HEK293 (cell line): ENCODE results near the gene CSF2RB.

Experiments
- CTCF ChIA-PET: fragments of 350-600 bp; formaldehyde crosslinking; extraction: SDS; loops from one replicate; lab custom pipeline; 2021; ENCODE audit warnings: antibody characterized with exemption; lab: Yijun Ruan, JAX
- POLR2A ChIA-PET: fragments of 300-600 bp; formaldehyde crosslinking; extraction: SDS; loops from one replicate; lab custom pipeline; 2020; ENCODE audit warnings: antibody characterized with exemption, inconsistent platforms; lab: Yijun Ruan, JAX
- H3K27ac ChIP-seq: fragments of 200-500 bp; sonication (Bioruptor generic); 2 replicates; pipeline ENCODE4 v1.5.1; 2014; ENCODE audit warnings: low read depth, low read length, control low read depth, inconsistent platforms; ENCODE audit errors: extremely low read depth
- H3K36me3 ChIP-seq, 2 experiments: fragments of 200-500 bp in 1 of 2; sonication (Bioruptor generic) in 1 of 2; 1 replicate in 1 of 2; 2 replicates in 1 of 2; pipeline ENCODE4 v1.5.1; 2014 to 2017; ENCODE audit warnings: inconsistent platforms in 2 of 2, low read length in 2 of 2; ENCODE audit not compliant: control insufficient read depth in 2 of 2, insufficient read depth in 1 of 2
- H3K4me1 ChIP-seq: fragments of 200-500 bp; sonication (Bioruptor generic); 2 replicates; pipeline ENCODE4 v1.5.1; 2014; ENCODE audit warnings: mild to moderate bottlenecking, low read length, inconsistent platforms; ENCODE audit not compliant: control insufficient read depth, insufficient read depth
- H3K4me3 ChIP-seq: 2 replicates; pipeline ENCODE4 v1.5.1; 2011; ENCODE audit warnings: low read depth, mild to moderate bottlenecking, control low read depth, low read length, moderate library complexity
- H3K9me3 ChIP-seq: fragments of 200-500 bp; sonication (Bioruptor generic); 2 replicates; pipeline ENCODE4 v1.5.1; 2014; ENCODE audit warnings: low read depth, low read length, inconsistent platforms; ENCODE audit not compliant: control insufficient read depth, insufficient read depth
- GLI2 ChIP-seq: fragments of 450-650 bp; formaldehyde crosslinking; IDR thresholded peaks from 2 replicates; pipeline ENCODE4; 2017; ENCODE audit warnings: missing biosample characterization, missing genetic modification characterization, low read depth, borderline replicate concordance
- HOXC10 ChIP-seq: sonication (generic); formaldehyde crosslinking; IDR thresholded peaks from 2 replicates; pipeline ENCODE4 v1.8.1; 2023; ENCODE audit warnings: mild to moderate bottlenecking, missing genetic modification reagents
- KLF7 ChIP-seq: fragments of 450-650 bp; formaldehyde crosslinking; IDR thresholded peaks from 2 replicates; pipeline ENCODE4 v1.5.1; 2016; ENCODE audit warnings: missing biosample characterization, missing genetic modification characterization, borderline replicate concordance
- ZNF202 ChIP-seq: fragments of 450-650 bp; formaldehyde crosslinking; IDR thresholded peaks from 2 replicates; pipeline ENCODE4 v1.5.1; 2016; ENCODE audit warnings: missing biosample characterization, missing genetic modification characterization, borderline replicate concordance
- ZNF23 ChIP-seq: fragments of 450-650 bp; formaldehyde crosslinking; IDR thresholded peaks from 2 replicates; pipeline ENCODE4 v1.5.1; 2016; ENCODE audit warnings: missing biosample characterization, missing genetic modification characterization, borderline replicate concordance
- ZNF311 ChIP-seq: fragments of 450-650 bp; formaldehyde crosslinking; IDR thresholded peaks from 2 replicates; pipeline ENCODE4 v1.5.1; 2017; ENCODE audit warnings: missing biosample characterization, missing genetic modification characterization, borderline replicate concordance
- ZNF354C ChIP-seq: fragments of 450-650 bp; formaldehyde crosslinking; IDR thresholded peaks from 2 replicates; pipeline ENCODE4 v1.5.1; 2016; ENCODE audit warnings: missing biosample characterization, missing genetic modification characterization, low read depth, borderline replicate concordance
- ZNF404 ChIP-seq: fragments of 450-650 bp; formaldehyde crosslinking; IDR thresholded peaks from 2 replicates; pipeline ENCODE4 v1.5.1; 2017; ENCODE audit warnings: missing biosample characterization, missing genetic modification characterization
- ZNF530 ChIP-seq: fragments of 450-650 bp; formaldehyde crosslinking; IDR thresholded peaks from 2 replicates; pipeline ENCODE4 v1.5.1; 2016; ENCODE audit warnings: low read depth, missing biosample characterization, missing genetic modification characterization
- ZNF549 ChIP-seq: fragments of 450-650 bp; IDR thresholded peaks from 2 replicates; pipeline ENCODE4 v1.5.1; 2018; ENCODE audit warnings: missing biosample characterization, missing genetic modification characterization, mild to moderate bottlenecking, inconsistent platforms, moderate library complexity
- ZNF558 ChIP-seq: fragments of 450-650 bp; formaldehyde crosslinking; IDR thresholded peaks from 2 replicates; pipeline ENCODE4 v1.5.1; 2016; ENCODE audit warnings: missing biosample characterization, missing genetic modification characterization
- ZNF670 ChIP-seq: fragments of 450-650 bp; formaldehyde crosslinking; IDR thresholded peaks from 2 replicates; pipeline ENCODE4 v1.5.1; 2016; ENCODE audit warnings: missing biosample characterization, missing genetic modification characterization, low read depth
- ZNF792 ChIP-seq: fragments of 450-650 bp; formaldehyde crosslinking; IDR thresholded peaks from 2 replicates; pipeline ENCODE4 v1.5.1; 2016; ENCODE audit warnings: missing biosample characterization, missing genetic modification characterization
- TF ChIP-seq, protein P1 (sequence below): fragments of 450-650 bp; formaldehyde crosslinking; IDR thresholded peaks from 2 replicates; pipeline ENCODE4 v1.5.1; 2017; ENCODE audit warnings: missing biosample characterization, missing genetic modification characterization
- TF ChIP-seq, protein P2 (sequence below): fragments of 450-650 bp; formaldehyde crosslinking; IDR thresholded peaks from 2 replicates; pipeline ENCODE4 v1.5.1; 2016; ENCODE audit warnings: missing biosample characterization, missing genetic modification characterization
- TF ChIP-seq, protein P3 (sequence below): fragments of 450-650 bp; formaldehyde crosslinking; IDR thresholded peaks from 2 replicates; pipeline ENCODE4 v1.5.1; 2017; ENCODE audit warnings: missing biosample characterization, missing genetic modification characterization
- TF ChIP-seq, protein P4 (sequence below): fragments of 450-650 bp; formaldehyde crosslinking; IDR thresholded peaks from 2 replicates; pipeline ENCODE4 v1.5.1; 2016; ENCODE audit warnings: missing biosample characterization, missing genetic modification characterization, borderline replicate concordance
- TF ChIP-seq, protein P5 (sequence below): fragments of 450-650 bp; formaldehyde crosslinking; conservative IDR thresholded peaks from 2 replicates; pipeline ENCODE4 v1.5.1; 2016; ENCODE audit warnings: low read depth, missing biosample characterization, missing genetic modification characterization
- TF ChIP-seq, protein P6 (sequence below): fragments of 450-650 bp; formaldehyde crosslinking; IDR thresholded peaks from 2 replicates; pipeline ENCODE4 v1.5.1; 2016; ENCODE audit warnings: missing biosample characterization, missing genetic modification characterization, borderline replicate concordance

Gene CSF2RB

DNA sequence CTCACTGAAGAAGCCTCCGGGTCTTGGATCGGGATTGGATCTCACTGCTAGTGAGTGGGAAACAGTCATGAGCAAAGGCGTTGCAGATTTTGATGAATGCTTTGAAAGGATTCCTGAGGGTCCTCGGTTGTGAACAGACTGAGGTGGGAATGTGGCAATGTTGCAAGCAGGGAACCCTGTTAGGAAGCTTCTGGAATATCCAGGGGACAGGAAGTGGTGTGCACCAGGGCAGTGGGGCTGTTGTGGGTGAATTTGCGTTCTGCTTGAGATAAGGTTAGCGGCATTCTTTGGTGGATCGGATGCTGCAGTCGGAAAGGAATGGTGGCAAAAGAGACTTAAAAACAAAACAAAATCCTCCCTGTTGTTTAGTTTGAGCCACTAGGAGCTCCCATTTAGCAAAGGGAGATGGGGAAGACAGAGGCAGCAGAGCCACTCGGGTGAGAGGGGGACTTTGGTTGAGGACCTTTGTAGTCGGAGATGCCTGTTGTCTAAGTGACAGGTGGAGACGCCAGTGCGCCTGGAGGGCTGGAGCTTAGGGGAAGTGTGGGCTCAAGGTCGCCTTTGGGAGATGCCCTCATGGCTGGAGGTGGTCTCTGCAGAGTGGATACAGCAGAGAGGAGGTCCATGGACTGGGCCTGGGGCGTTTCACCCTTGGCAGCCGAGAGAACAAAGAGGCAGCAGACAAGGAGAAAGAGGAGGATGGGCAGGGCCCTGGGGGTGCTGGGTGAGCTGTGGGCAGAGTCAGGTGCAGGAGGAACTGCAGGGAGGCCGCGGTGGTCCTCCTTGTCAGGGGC is 37.6 kb downstream of the CSF2RB start (continued):
- TF ChIP-seq, protein P1, sequence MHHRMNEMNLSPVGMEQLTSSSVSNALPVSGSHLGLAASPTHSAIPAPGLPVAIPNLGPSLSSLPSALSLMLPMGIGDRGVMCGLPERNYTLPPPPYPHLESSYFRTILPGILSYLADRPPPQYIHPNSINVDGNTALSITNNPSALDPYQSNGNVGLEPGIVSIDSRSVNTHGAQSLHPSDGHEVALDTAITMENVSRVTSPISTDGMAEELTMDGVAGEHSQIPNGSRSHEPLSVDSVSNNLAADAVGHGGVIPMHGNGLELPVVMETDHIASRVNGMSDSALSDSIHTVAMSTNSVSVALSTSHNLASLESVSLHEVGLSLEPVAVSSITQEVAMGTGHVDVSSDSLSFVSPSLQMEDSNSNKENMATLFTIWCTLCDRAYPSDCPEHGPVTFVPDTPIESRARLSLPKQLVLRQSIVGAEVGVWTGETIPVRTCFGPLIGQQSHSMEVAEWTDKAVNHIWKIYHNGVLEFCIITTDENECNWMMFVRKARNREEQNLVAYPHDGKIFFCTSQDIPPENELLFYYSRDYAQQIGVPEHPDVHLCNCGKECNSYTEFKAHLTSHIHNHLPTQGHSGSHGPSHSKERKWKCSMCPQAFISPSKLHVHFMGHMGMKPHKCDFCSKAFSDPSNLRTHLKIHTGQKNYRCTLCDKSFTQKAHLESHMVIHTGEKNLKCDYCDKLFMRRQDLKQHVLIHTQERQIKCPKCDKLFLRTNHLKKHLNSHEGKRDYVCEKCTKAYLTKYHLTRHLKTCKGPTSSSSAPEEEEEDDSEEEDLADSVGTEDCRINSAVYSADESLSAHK (tag by site-specific recombination): no peak
- TF ChIP-seq GLI2 (no peak), KLF7 (tag by site-specific recombination) (no peak), ZNF670 (tag by site-specific recombination) (no peak)
- TF ChIP-seq, protein P2, sequence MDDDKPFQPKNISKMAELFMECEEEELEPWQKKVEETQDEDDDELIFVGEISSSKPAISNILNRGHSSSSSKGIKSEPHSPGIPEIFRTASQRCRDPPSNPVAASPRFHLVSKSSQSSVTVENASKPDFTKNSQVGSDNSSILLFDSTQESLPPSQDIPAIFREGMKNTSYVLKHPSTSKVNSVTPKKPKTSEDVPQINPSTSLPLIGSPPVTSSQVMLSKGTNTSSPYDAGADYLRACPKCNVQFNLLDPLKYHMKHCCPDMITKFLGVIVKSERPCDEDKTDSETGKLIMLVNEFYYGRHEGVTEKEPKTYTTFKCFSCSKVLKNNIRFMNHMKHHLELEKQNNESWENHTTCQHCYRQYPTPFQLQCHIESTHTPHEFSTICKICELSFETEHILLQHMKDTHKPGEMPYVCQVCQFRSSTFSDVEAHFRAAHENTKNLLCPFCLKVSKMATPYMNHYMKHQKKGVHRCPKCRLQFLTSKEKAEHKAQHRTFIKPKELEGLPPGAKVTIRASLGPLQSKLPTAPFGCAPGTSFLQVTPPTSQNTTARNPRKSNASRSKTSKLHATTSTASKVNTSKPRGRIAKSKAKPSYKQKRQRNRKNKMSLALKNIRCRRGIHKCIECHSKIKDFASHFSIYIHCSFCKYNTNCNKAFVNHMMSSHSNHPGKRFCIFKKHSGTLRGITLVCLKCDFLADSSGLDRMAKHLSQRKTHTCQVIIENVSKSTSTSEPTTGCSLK: no peak
- TF ChIP-seq, protein P3, sequence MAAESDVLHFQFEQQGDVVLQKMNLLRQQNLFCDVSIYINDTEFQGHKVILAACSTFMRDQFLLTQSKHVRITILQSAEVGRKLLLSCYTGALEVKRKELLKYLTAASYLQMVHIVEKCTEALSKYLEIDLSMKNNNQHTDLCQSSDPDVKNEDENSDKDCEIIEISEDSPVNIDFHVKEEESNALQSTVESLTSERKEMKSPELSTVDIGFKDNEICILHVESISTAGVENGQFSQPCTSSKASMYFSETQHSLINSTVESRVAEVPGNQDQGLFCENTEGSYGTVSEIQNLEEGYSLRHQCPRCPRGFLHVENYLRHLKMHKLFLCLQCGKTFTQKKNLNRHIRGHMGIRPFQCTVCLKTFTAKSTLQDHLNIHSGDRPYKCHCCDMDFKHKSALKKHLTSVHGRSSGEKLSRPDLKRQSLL: no peak
- TF ChIP-seq, protein P4, sequence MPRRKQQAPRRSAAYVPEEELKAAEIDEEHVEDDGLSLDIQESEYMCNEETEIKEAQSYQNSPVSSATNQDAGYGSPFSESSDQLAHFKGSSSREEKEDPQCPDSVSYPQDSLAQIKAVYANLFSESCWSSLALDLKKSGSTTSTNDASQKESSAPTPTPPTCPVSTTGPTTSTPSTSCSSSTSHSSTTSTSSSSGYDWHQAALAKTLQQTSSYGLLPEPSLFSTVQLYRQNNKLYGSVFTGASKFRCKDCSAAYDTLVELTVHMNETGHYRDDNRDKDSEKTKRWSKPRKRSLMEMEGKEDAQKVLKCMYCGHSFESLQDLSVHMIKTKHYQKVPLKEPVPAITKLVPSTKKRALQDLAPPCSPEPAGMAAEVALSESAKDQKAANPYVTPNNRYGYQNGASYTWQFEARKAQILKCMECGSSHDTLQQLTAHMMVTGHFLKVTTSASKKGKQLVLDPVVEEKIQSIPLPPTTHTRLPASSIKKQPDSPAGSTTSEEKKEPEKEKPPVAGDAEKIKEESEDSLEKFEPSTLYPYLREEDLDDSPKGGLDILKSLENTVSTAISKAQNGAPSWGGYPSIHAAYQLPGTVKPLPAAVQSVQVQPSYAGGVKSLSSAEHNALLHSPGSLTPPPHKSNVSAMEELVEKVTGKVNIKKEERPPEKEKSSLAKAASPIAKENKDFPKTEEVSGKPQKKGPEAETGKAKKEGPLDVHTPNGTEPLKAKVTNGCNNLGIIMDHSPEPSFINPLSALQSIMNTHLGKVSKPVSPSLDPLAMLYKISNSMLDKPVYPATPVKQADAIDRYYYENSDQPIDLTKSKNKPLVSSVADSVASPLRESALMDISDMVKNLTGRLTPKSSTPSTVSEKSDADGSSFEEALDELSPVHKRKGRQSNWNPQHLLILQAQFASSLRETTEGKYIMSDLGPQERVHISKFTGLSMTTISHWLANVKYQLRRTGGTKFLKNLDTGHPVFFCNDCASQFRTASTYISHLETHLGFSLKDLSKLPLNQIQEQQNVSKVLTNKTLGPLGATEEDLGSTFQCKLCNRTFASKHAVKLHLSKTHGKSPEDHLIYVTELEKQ (tag by site-specific recombination): no peak

DNA sequence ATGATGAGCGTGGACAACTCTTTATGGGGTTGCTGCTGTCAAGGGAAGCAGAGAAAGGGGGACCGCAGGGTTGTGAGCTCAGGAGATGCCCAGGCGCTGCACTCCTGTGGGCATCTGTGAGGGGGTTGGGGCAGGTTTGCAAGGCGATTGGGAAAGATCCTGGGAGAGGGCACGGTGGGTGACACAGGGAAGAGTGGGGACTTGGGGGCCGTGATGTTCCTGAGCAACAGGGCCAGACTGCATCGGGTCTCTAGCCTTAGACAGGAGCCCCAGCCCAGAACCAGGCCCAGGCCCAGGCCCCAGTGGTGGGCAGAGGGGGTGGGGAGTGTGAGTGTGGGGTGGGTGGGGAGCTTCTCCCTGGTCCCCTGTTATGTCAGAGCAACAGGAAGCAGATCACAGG is 38.3 kb downstream of the CSF2RB start:
- Histone ChIP-seq H3K36me3 (no peaks in the 10 kb centered on the region), H3K9me3 (no peaks in the 10 kb centered on the region), H3K4me3 (no peak overlapping the region), H3K27ac (no peak overlapping the region), H3K4me1 (no peaks in the 10 kb centered on the region)
- CTCF ChIA-PET: interaction anchor here (1.4 kb wide), 1 partner anchor 96 kb away, joined by 3 read pairs; no protein-coding TSS in a partner anchor
- POLR2A ChIA-PET: no interaction called here
- TF ChIP-seq, protein P5, sequence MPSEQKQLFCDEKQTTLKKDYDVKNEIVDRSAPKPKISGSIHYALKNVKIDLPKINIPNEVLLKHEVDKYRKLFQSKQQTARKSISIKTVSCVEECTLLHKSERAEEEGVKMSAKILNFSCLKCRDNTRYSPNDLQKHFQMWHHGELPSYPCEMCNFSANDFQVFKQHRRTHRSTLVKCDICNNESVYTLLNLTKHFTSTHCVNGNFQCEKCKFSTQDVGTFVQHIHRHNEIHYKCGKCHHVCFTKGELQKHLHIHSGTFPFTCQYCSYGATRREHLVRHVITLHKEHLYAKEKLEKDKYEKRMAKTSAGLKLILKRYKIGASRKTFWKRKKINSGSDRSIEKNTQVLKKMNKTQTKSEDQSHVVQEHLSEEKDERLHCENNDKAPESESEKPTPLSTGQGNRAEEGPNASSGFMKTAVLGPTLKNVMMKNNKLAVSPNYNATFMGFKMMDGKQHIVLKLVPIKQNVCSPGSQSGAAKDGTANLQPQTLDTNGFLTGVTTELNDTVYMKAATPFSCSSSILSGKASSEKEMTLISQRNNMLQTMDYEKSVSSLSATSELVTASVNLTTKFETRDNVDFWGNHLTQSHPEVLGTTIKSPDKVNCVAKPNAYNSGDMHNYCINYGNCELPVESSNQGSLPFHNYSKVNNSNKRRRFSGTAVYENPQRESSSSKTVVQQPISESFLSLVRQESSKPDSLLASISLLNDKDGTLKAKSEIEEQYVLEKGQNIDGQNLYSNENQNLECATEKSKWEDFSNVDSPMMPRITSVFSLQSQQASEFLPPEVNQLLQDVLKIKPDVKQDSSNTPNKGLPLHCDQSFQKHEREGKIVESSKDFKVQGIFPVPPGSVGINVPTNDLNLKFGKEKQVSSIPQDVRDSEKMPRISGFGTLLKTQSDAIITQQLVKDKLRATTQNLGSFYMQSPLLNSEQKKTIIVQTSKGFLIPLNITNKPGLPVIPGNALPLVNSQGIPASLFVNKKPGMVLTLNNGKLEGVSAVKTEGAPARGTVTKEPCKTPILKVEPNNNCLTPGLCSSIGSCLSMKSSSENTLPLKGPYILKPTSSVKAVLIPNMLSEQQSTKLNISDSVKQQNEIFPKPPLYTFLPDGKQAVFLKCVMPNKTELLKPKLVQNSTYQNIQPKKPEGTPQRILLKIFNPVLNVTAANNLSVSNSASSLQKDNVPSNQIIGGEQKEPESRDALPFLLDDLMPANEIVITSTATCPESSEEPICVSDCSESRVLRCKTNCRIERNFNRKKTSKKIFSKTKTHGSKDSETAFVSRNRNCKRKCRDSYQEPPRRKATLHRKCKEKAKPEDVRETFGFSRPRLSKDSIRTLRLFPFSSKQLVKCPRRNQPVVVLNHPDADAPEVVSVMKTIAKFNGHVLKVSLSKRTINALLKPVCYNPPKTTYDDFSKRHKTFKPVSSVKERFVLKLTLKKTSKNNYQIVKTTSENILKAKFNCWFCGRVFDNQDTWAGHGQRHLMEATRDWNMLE (tag by site-specific recombination): no peak
- no peak for TF ChIP-seq ZNF354C (tag by site-specific recombination)
- TF ChIP-seq, protein P6, sequence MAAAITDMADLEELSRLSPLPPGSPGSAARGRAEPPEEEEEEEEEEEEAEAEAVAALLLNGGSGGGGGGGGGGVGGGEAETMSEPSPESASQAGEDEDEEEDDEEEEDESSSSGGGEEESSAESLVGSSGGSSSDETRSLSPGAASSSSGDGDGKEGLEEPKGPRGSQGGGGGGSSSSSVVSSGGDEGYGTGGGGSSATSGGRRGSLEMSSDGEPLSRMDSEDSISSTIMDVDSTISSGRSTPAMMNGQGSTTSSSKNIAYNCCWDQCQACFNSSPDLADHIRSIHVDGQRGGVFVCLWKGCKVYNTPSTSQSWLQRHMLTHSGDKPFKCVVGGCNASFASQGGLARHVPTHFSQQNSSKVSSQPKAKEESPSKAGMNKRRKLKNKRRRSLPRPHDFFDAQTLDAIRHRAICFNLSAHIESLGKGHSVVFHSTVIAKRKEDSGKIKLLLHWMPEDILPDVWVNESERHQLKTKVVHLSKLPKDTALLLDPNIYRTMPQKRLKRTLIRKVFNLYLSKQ: no peak
- no peak for TF ChIP-seq ZNF558 (tag by site-specific recombination)
- no peak for TF ChIP-seq ZNF549 (tag by site-specific recombination)
- no peak for TF ChIP-seq ZNF311
- TF ChIP-seq ZNF792 (tag by site-specific recombination): no peak
- no peak for TF ChIP-seq ZNF530 (tag by site-specific recombination)
- TF ChIP-seq ZNF202 (tag by site-specific recombination): no peak
- TF ChIP-seq HOXC10 (CRISPR knock-in tag): no peak
- TF ChIP-seq ZNF404 (tag by site-specific recombination): no peak
- TF ChIP-seq ZNF23: no peak
